Measurements from ENCODE around the gene CWH43. TPM values are rescaled to one million over a fixed set of nuclear protein-coding genes. Genes with fewer than 3 reads are reported as not detected.

The CWH43 gene
- not detected in 2 replicates for total RNA-seq

GRCh38 chr4:48985976-48986653 lies at the start of gene CWH43:
Gene CWH43, plus strand, starts transcription at chr4:48986275. Its CDS starts 155 bp downstream, at chr4:48986430.

Other genes starting within 250 kb of the CWH43 start
- gene FRYL, start 206.0 kb upstream of the CWH43 start, total RNA-seq, result 19.1 and 28.4 TPM in 2 replicates
- gene OCIAD1, start 155.2 kb upstream of the CWH43 start, total RNA-seq, result 84.0 and 85.6 TPM in 2 replicates
- gene OCIAD2, start 79.5 kb upstream of the CWH43 start, total RNA-seq, result 88.6 and 113 TPM in 2 replicates